GM21529 (cell line): ENCODE results near the gene ATG7.

Source experiments
- ATAC-seq: cut with Tn5 transposase; IDR thresholded peaks from one replicate; pipeline ENCODE4 v1.9.1; 2021; ENCODE audit not compliant: unreplicated experiment

Gene ATG7

GRCh38 chr3:11549580-11550140, 277.5 kb downstream of the ATG7 start:
- no peak for ATAC-seq

GRCh38 chr3:11551036-11551435, 278.8 kb downstream of the ATG7 start:
- no peak for ATAC-seq

DNA sequence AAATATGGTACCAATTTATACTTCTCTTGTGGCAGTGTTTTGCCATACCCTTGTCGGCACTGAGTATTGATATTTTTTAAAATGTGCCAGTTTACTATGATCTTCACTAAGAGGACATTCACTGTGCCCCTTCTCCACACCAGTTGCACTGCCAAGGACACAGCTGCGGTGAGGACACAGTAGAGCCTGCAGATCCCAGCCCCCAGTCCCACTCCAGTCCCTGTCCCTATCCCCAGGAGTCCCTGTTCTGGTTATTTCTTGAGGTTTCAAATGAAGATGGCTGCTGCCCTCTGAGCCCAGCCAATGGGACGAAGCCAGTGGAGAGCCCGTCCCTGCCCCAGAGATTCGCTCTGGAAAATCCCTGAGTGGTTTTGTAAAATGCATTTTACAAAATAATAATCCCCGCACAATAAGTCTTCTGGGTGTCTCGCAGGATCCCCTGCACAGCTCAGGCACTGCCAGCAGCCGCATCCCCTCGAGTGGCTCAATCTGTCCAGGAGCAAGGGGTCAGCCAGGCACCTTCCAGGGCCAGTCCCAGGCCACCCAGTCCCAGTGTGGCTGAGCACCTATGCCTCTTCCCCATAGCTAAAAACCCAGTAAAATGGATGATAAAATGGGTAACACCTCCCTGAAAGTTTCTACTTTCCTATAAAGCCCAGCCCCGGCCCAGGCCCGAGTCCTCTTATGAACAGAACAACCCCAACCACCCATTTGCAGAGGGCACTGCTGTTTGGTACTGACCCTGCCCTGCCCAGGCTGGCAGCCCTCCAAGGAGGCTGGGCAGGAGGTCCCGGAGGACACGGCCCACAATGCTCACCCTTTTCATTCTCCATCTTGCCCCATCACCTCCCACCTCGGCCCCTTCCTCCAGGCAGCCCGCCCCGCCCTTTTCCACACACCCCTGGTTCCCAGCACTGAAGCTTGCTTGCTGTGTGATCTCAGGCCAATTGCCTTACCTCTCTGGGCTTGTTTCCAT, 280.4 kb downstream of the ATG7 start:
- ATAC-seq: no peak

DNA sequence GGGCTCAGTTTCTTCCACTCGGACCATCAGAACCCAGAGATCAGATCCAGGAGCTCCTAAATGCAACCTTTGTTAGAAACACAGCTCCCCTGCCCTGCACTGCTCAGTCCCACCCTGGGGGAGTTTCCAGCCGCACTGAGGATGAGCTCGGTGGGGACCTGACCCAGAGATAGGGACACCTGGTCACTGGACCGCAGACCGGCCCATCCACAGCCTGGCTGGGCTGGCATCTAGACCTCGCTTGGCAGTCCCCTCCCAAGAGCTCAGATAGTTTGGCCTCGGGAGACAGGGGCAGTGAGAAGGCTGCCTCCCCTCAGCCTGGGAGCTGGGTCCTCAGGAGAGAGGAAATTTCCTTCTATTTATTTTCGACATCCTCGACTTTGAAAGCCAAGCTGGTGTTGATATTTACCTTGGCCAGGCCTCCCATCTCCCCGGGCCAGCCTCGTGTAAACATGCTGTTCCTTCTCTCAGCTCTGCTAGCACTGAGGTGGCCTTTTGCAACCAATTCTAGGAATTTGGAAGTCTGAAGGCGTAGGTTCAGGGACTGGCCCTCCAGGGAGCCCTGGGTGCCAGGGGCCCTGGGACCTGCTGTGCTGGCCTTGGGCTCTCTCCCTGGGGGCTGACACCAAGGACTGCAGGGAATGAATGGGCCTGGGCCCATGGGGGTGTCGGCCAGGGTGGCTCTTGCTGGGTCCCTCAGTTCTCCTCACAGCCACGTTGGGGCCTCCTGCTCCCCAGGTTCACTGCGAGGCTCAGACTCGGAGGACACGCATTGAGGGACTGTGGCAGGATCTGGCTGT, 281.4 kb downstream of the ATG7 start:
- ATAC-seq: no peak

- no peak for ATAC-seq
These were observed 282.0 kb downstream of the ATG7 start for GRCh38 chr3:11554236-11554610.

DNA sequence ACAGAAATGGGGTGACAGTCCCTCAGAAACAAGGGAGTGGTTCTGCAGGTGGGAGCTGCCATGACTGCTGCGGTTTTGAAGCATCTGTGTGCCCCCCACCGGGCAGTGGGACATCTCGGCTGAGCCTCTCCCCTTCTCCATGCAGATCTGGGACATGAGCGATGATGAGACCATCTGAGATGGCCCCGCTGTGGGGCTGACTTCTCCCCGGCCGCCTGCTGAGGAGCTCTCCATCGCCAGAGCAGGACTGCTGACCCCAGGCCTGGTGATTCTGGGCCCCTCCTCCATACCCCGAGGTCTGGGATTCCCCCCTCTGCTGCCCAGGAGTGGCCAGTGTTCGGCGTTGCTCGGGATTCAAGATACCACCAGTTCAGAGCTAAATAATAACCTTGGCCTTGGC, 282.5 kb downstream of the ATG7 start:
- no peak for ATAC-seq

- ATAC-seq: no peak
These were observed 283.1 kb downstream of the ATG7 start for GRCh38 chr3:11555211-11555782.

DNA sequence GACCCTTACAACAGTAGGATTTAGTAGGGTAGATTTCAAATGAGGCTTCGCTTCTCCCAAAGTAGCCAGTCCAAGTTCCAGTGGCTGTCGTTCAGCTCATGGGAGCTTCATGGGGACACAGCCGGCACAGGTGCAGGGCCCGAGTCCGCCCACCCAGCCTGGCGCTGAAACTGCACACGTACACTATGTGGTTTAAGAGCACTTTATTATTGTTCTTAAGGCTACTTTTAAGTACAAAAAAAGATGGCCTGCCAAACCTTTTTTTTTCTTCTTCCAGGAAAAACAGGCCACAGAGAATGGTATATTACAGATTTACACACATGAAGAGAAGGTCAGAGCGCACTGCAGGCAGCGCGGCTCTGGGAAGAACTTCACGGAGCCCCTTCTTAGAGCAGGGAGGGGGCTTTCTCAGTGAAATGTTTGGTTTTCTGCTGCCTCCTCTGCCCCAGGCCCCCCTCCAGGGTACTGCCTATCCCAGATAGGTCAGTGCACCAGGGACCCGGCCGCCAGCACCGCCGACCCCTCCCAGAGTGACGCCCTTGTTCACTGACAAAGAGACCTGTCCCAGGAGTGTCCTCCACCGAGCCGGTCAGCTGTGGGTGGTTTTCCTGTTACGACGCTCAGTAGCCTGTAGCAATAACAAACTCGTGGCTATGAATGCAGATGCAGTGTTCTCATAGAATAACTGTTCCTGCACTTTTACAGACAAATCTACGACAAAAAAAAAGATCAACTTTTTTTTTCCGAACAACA, 283.9 kb downstream of the ATG7 start:
- ATAC-seq: no peak

- no peak for ATAC-seq
These were observed 284.9 kb downstream of the ATG7 start for GRCh38 chr3:11556851-11557644.

- ATAC-seq: no peak
These were observed 285.8 kb downstream of the ATG7 start for GRCh38 chr3:11558002-11558401.

- no peak for ATAC-seq
These were observed 286.3 kb downstream of the ATG7 start for GRCh38 chr3:11558411-11558903.

GRCh38 chr3:11558918-11559815, 287.0 kb downstream of the ATG7 start:
- no peak for ATAC-seq

DNA sequence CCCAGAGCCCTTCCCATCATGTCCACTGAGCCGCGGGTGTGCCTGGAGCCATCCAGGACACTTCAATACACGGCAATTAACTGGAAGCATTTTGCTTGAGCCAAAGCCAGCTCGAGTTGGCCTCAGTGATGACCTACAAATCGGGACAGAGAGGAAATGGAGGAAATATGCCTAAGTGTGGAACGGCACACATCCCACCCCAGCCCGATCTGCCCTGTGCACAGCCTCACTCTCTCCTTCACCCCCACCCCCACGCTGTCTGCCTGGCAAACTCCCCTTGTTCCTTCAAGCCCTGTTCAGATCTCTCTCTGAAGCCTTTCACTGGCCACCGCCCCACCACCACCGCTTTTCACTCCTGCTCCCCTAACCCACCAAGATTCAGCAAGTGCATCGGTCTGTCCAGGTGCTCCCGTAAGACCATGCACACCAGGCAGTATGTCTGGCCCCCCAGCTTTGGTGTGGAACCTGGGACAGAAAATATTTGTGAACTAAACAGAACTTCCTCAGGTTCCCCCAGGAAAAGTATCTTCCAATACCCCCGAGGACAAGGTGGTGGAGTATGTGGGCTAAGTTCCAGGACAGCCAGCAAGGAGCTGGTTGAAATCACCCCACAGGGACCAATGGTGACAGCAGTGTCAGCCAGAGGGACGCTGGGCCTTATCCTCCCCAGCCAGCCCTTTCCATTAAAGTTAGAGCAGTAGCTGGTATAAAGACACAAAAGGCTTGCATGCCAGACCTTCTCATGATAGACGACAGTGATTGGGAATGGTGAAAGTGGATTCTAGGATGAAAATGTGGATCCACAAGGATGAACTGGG, 287.8 kb downstream of the ATG7 start:
- ATAC-seq: no peak

- ATAC-seq: no peak
These were observed 288.5 kb downstream of the ATG7 start for GRCh38 chr3:11560746-11561145.

DNA sequence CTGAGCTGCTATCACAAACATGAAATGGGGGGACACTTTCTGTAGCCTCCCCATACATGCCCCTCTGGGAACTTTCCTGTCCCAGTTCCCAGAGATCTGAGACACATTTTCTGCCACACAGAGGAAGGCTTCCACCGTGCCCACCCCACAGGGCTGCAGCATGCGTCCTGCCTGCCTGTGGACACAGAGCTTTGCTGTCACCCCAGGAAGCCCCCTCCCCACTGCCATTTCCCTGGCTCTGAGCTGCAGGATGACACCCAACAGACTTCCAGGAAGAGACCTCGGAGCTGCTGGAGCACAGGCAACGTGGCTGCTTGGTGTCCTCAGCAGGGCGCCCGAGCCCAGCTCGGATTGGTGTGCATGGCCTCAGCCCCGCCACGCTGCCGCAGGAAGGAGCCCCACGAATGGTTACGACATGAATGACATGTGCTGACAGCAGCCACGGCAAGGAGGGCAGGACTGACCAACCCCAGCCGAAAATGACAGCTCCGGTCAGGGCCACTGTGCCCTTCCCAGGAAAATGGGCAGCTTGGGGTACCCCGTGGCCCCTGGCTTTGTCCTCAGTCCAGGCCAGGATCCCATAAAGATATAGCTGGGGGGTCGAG, 290.2 kb downstream of the ATG7 start:
- no peak for ATAC-seq

- no peak for ATAC-seq
These were observed 291.1 kb downstream of the ATG7 start for GRCh38 chr3:11563159-11563864.

GRCh38 chr3:11563865-11564185, 291.6 kb downstream of the ATG7 start:
- ATAC-seq: no peak
